CD8-positive, alpha-beta memory T cell (primary cell): Measurements from ENCODE around the gene LITAF. TPM values are rescaled to one million over a fixed set of nuclear protein-coding genes. Genes with fewer than 3 reads are reported as not detected.

Source experiments
- CTCF ChIA-PET: fragments of 350-600 bp; sonication (Branson Sonifier 250); formaldehyde crosslinking; loops from one replicate; lab custom pipeline; 2021; ENCODE audit warnings: antibody characterized with exemption; lab: Charles Lee
- POLR2A ChIA-PET: fragments of 350-600 bp; sonication (Branson Sonifier 250); formaldehyde crosslinking; loops from one replicate; lab custom pipeline; 2021; ENCODE audit warnings: antibody characterized with exemption; lab: Charles Lee
- DNase-seq, 5 donors: peaks; one replicate each; pipeline versions ENCODE4 v3.0.0 to v3.0.0-alpha.2; 2020 to 2022; ENCODE audit warnings: mixed read lengths in 1 of 5
- H3K27ac ChIP-seq: one replicate; pipeline ENCODE4 v1.7.0; 2013; ENCODE audit warnings: low read depth, mild to moderate bottlenecking, low read length, moderate library complexity
- H3K27me3 ChIP-seq: 2 replicates; pipeline ENCODE4 v1.7.0; 2013; ENCODE audit warnings: low read length, mild to moderate bottlenecking; ENCODE audit not compliant: insufficient read depth, poor library complexity, severe bottlenecking
- H3K36me3 ChIP-seq: 2 replicates; pipeline ENCODE4 v1.7.0; 2013; ENCODE audit warnings: mild to moderate bottlenecking, low read length, moderate library complexity; ENCODE audit not compliant: insufficient read depth
- H3K4me1 ChIP-seq: 2 replicates; pipeline ENCODE4 v1.7.0; 2013; ENCODE audit warnings: mild to moderate bottlenecking, low read length, moderate library complexity; ENCODE audit not compliant: insufficient read depth
- H3K4me3 ChIP-seq: 2 replicates; pipeline ENCODE4 v1.7.0; 2013; ENCODE audit warnings: mild to moderate bottlenecking, low read length
- H3K9me3 ChIP-seq: 2 replicates; pipeline ENCODE4 v1.7.0; 2013; ENCODE audit warnings: mild to moderate bottlenecking, low read length
- H3K27ac Mint-ChIP-seq, 8 donors: one replicate each; pipeline ENCODE4 v1.8.0; 2020 to 2021; ENCODE audit warnings: mixed read lengths in 8 of 8, mild to moderate bottlenecking in 6 of 8, inconsistent platforms in 3 of 8, moderate library complexity in 3 of 8
- H3K27me3 Mint-ChIP-seq, 2 donors: one replicate each; pipeline ENCODE4 v1.8.0; 2020 to 2021; ENCODE audit warnings: mixed read lengths in 2 of 2, mild to moderate bottlenecking in 1 of 2, moderate library complexity in 1 of 2
- H3K36me3 Mint-ChIP-seq, 3 donors: one replicate each; pipeline ENCODE4 v1.8.0; 2020 to 2021; ENCODE audit warnings: mixed read lengths in 3 of 3, inconsistent platforms in 1 of 3, mild to moderate bottlenecking in 1 of 3
- H3K4me1 Mint-ChIP-seq, 3 donors: one replicate each; pipeline ENCODE4 v1.8.0; 2020 to 2021; ENCODE audit warnings: mixed read lengths in 3 of 3, inconsistent platforms in 1 of 3, mild to moderate bottlenecking in 1 of 3
- H3K4me3 Mint-ChIP-seq, 7 donors: one replicate each; pipeline ENCODE4 v1.8.0; 2020 to 2021; ENCODE audit warnings: mixed read lengths in 7 of 7, mild to moderate bottlenecking in 6 of 7, moderate library complexity in 4 of 7, inconsistent platforms in 2 of 7
- H3K9me3 Mint-ChIP-seq, 5 donors: one replicate each; pipeline ENCODE4 v1.8.0; 2020 to 2022; ENCODE audit warnings: mixed read lengths in 5 of 5, mild to moderate bottlenecking in 3 of 5, moderate library complexity in 2 of 5, inconsistent platforms in 1 of 5
- polyA plus RNA-seq: library from polyadenylated mRNA; unstranded; fragments of 300-500 nt; fragmentation: Illumina TruSeq; gene quantifications from one replicate; pipeline ENCODE4 v1.2.3, GENCODE V29; 2021
- total RNA-seq, 2 experiments: library from RNA; stranded (reverse); gene quantifications; one replicate each; pipeline ENCODE4 v1.2.3, GENCODE V29; 2021

Gene LITAF
- total and polyA plus RNA-seq, 3 experiments from 2014 or later, result 199 to 629 (median 201) TPM

- CTCF ChIA-PET, result no interaction called here
- Mint-ChIP-seq H3K27ac (peak overlapping the region; percentile 45 to 99 (median 98)), H3K9me3 (no peaks in the 10 kb centered on the region), H3K4me1 (peaks cover 66 to 94% (median 86%) of the 10 kb centered on the region in 3 donors), H3K27me3 (peaks cover 0 to 7% of the 10 kb centered on the region in 2 donors), H3K4me3 (peak overlapping the region; percentile 20 to 81 (median 29)), H3K36me3 (peaks cover 14 to 65% (median 27%) of the 10 kb centered on the region in 3 donors)
- H3K4me3 ChIP-seq, result no peak overlapping the region
- peaks cover 72% of the 10 kb centered on the region for H3K4me1 ChIP-seq
- peaks cover 26% of the 10 kb centered on the region for H3K36me3 ChIP-seq
- POLR2A ChIA-PET, result interaction anchor here (0.9 kb wide), 1 partner anchor 10 kb away, joined by 3 read pairs; no protein-coding TSS in a partner anchor
- DNase-seq, result no peak
- no peaks in the 10 kb centered on the region for H3K9me3 ChIP-seq
- H3K27me3 ChIP-seq, result no peaks in the 10 kb centered on the region
- peak overlapping the region; percentile 15 for H3K27ac ChIP-seq
Observed at GRCh38 chr16:11570258-11570657, 16.5 kb downstream of the LITAF start.

- peaks cover 0 to 4% of the 10 kb centered on the region in 2 donors for H3K27me3 Mint-ChIP-seq
- H3K9me3 Mint-ChIP-seq, result no peaks in the 10 kb centered on the region
- no peaks in the 10 kb centered on the region for H3K27me3 ChIP-seq
- ChIA-PET POLR2A (no interaction called here), CTCF (interaction anchor here (0.9 kb wide), 1 partner anchor 35 kb away, joined by 3 read pairs; no protein-coding TSS in a partner anchor)
- peak overlapping the region; percentile 50 to 96 (median 88) for H3K27ac Mint-ChIP-seq
- peaks cover 9 to 61% (median 16%) of the 10 kb centered on the region in 3 donors for H3K36me3 Mint-ChIP-seq
- peaks cover 67% of the 10 kb centered on the region for H3K4me1 ChIP-seq
- H3K27ac ChIP-seq, result no peak overlapping the region
- H3K4me3 Mint-ChIP-seq, result peak overlapping the region in 2 of 7 donors; percentile 19 to 75
- no peak for DNase-seq
- no peaks in the 10 kb centered on the region for H3K9me3 ChIP-seq
- no peak overlapping the region for H3K4me3 ChIP-seq
- H3K36me3 ChIP-seq, result peaks cover 24% of the 10 kb centered on the region
- peaks cover 61 to 91% (median 83%) of the 10 kb centered on the region in 3 donors for H3K4me1 Mint-ChIP-seq
Observed at GRCh38 chr16:11566398-11566797, 20.3 kb downstream of the LITAF start.

GRCh38 chr16:11565665-11566064, 21.1 kb downstream of the LITAF start:
- Histone ChIP-seq H3K27ac (no peak overlapping the region), H3K27me3 (no peaks in the 10 kb centered on the region), H3K9me3 (no peaks in the 10 kb centered on the region), H3K4me3 (no peak overlapping the region), H3K4me1 (peaks cover 66% of the 10 kb centered on the region), H3K36me3 (peaks cover 23% of the 10 kb centered on the region)
- peaks cover 9 to 60% (median 16%) of the 10 kb centered on the region in 3 donors for H3K36me3 Mint-ChIP-seq
- peaks cover 0 to 6% of the 10 kb centered on the region in 2 donors for H3K27me3 Mint-ChIP-seq
- peaks cover 63 to 91% (median 83%) of the 10 kb centered on the region in 3 donors for H3K4me1 Mint-ChIP-seq
- DNase-seq, result no peak
- H3K27ac Mint-ChIP-seq, result peak overlapping the region in 7 of 8 donors; percentile 31 to 89 (median 85)
- no peaks in the 10 kb centered on the region for H3K9me3 Mint-ChIP-seq
- peak overlapping the region in 4 of 7 donors; percentile 26 to 75 (median 56) for H3K4me3 Mint-ChIP-seq
- ChIA-PET POLR2A (no interaction called here), CTCF (no interaction called here)

- no peaks in the 10 kb centered on the region for H3K9me3 Mint-ChIP-seq
- H3K36me3 ChIP-seq, result peaks cover 14% of the 10 kb centered on the region
- peaks cover 72% of the 10 kb centered on the region for H3K4me1 ChIP-seq
- no peak for DNase-seq
- POLR2A ChIA-PET, result interaction anchor here (0.6 kb wide), 1 partner anchor 50 kb away, joined by 3 read pairs; no protein-coding TSS in a partner anchor
- H3K36me3 Mint-ChIP-seq, result peaks cover 9 to 50% (median 14%) of the 10 kb centered on the region in 3 donors
- no peaks in the 10 kb centered on the region for H3K27me3 ChIP-seq
- no peaks in the 10 kb centered on the region for H3K9me3 ChIP-seq
- peak overlapping the region; percentile 18 to 90 (median 65) for H3K4me3 Mint-ChIP-seq
- H3K4me3 ChIP-seq, result no peak overlapping the region
- H3K27me3 Mint-ChIP-seq, result peaks cover 0 to 3% of the 10 kb centered on the region in 2 donors
- H3K27ac ChIP-seq, result no peak overlapping the region
- CTCF ChIA-PET, result interaction anchor here (1.7 kb wide), 1 partner anchor 22 kb away, joined by 4 read pairs; no protein-coding TSS in a partner anchor
- peak overlapping the region; percentile 81 to 100 (median 96) for H3K27ac Mint-ChIP-seq
- peaks cover 63 to 89% (median 79%) of the 10 kb centered on the region in 3 donors for H3K4me1 Mint-ChIP-seq
Observed at GRCh38 chr16:11564046-11564926, 22.4 kb downstream of the LITAF start.

GRCh38 chr16:11563493-11564040, 23.2 kb downstream of the LITAF start:
- peak overlapping the region; percentile 35 for H3K27ac ChIP-seq
- H3K36me3 Mint-ChIP-seq, result peaks cover 9 to 48% (median 14%) of the 10 kb centered on the region in 3 donors
- H3K27me3 ChIP-seq, result no peaks in the 10 kb centered on the region

GRCh38 chr16:11562941-11563340, 23.8 kb downstream of the LITAF start:
- DNase-seq, result peak in 2 of 5 donors; percentile 46 to 56
- Histone ChIP-seq H3K4me1 (peaks cover 74% of the 10 kb centered on the region), H3K36me3 (peaks cover 9% of the 10 kb centered on the region), H3K27ac (peak overlapping the region; percentile 35), H3K4me3 (no peak overlapping the region), H3K27me3 (no peaks in the 10 kb centered on the region), H3K9me3 (no peaks in the 10 kb centered on the region)
- H3K4me3 Mint-ChIP-seq, result peak overlapping the region; percentile 61 to 98 (median 72)
- ChIA-PET CTCF (interaction anchor here (1.0 to 1.8 kb wide), 4 partner anchors 23 to 152 kb away, joined by 4 to 5 read pairs (median 4); no protein-coding TSS in a partner anchor), POLR2A (interaction anchor here (0.6 to 0.9 kb wide), 2 partner anchors 13 to 59 kb away, joined by 3 read pairs; no protein-coding TSS in a partner anchor)
- peaks cover 68 to 92% (median 86%) of the 10 kb centered on the region in 3 donors for H3K4me1 Mint-ChIP-seq
- no peaks in the 10 kb centered on the region for H3K9me3 Mint-ChIP-seq
- peaks cover 0 to 3% of the 10 kb centered on the region in 2 donors for H3K27me3 Mint-ChIP-seq
- peaks cover 9 to 47% (median 13%) of the 10 kb centered on the region in 3 donors for H3K36me3 Mint-ChIP-seq
- H3K27ac Mint-ChIP-seq, result peak overlapping the region; percentile 81 to 100 (median 99)

More at GRCh38 chr16:11563493-11564040, 23.2 kb downstream of the LITAF start:
- POLR2A ChIA-PET, result interaction anchor here (0.6 to 0.9 kb wide), 2 partner anchors 50 to 58 kb away, joined by 3 read pairs; no protein-coding TSS in a partner anchor
- H3K36me3 ChIP-seq, result peaks cover 9% of the 10 kb centered on the region
- H3K4me3 Mint-ChIP-seq, result peak overlapping the region; percentile 49 to 90 (median 71)
- peaks cover 0 to 3% of the 10 kb centered on the region in 2 donors for H3K27me3 Mint-ChIP-seq
- no peak overlapping the region for H3K4me3 ChIP-seq
- H3K9me3 ChIP-seq, result no peaks in the 10 kb centered on the region
- CTCF ChIA-PET, result interaction anchor here (1.0 to 1.8 kb wide), 3 partner anchors 22 to 152 kb away, joined by 4 to 5 read pairs (median 4); no protein-coding TSS in a partner anchor
- peak overlapping the region; percentile 81 to 100 (median 96) for H3K27ac Mint-ChIP-seq
- no peaks in the 10 kb centered on the region for H3K9me3 Mint-ChIP-seq
- H3K4me1 ChIP-seq, result peaks cover 74% of the 10 kb centered on the region
- H3K4me1 Mint-ChIP-seq, result peaks cover 69 to 90% (median 85%) of the 10 kb centered on the region in 3 donors
- DNase-seq, result no peak

GRCh38 chr16:11562411-11562810, 24.3 kb downstream of the LITAF start:
- Mint-ChIP-seq H3K36me3 (peaks cover 9 to 48% (median 12%) of the 10 kb centered on the region in 3 donors), H3K27me3 (peaks cover 0 to 3% of the 10 kb centered on the region in 2 donors), H3K27ac (peak overlapping the region; percentile 86 to 100 (median 99)), H3K4me3 (peak overlapping the region; percentile 53 to 98 (median 87)), H3K9me3 (no peaks in the 10 kb centered on the region), H3K4me1 (peaks cover 72 to 93% (median 89%) of the 10 kb centered on the region in 3 donors)
- H3K4me1 ChIP-seq, result peaks cover 79% of the 10 kb centered on the region
- H3K4me3 ChIP-seq, result no peak overlapping the region
- ChIA-PET POLR2A (interaction anchor here (0.6 kb wide), 1 partner anchor 13 kb away, joined by 3 read pairs; no protein-coding TSS in a partner anchor), CTCF (interaction anchor here (1.0 to 1.8 kb wide), 3 partner anchors 31 to 153 kb away, joined by 4 to 5 read pairs (median 4); no protein-coding TSS in a partner anchor)
- no peaks in the 10 kb centered on the region for H3K9me3 ChIP-seq
- H3K27me3 ChIP-seq, result no peaks in the 10 kb centered on the region
- no peak for DNase-seq
- peaks cover 9% of the 10 kb centered on the region for H3K36me3 ChIP-seq
- no peak overlapping the region for H3K27ac ChIP-seq
